ENCODE measurements around the gene CTNNA3. TPM values are rescaled to one million over a fixed set of nuclear protein-coding genes. Genes with fewer than 3 reads are reported as not detected.

CTNNA3 gene
- total RNA-seq, 4 donors from 2014 or later, result 1.5 to 9.8 (median 4.3) TPM

DNA sequence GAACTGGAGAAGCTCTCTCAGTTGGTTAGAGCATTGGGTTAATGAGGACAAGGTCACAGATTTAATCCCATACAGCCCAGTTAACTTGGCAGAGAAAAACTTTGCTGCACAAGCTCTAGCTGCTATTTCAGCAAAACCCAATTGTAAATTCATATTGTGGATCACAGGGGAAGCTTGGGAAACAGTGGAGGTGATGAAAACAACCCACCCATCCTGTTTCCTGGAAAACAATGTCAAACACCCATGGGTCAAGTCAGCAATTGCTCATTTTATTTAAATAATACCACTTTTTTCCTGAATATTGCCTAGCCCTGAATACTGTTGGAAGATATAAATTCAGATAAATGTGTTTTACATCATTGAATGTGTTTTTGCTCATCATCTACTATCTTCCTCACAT lies 1670.8 kb downstream of the CTNNA3 start:
- no peak for DNase-seq
- intact Hi-C loops (cut with DNase I; ENCODE audit: low total_unique reads), result no loop called here
- Histone ChIP-seq H3K4me3 (no peak overlapping the region), H3K4me1 (no peaks in the 10 kb centered on the region), H3K27me3 (no peaks in the 10 kb centered on the region), H3K36me3 (no peaks in the 10 kb centered on the region), H3K9me3 (no peaks in the 10 kb centered on the region), H3K27ac (no peak overlapping the region)
- no peak for TF ChIP-seq POLR2A (IDR thresholded peaks at IDR 0.05)
- TF ChIP-seq, protein P1, sequence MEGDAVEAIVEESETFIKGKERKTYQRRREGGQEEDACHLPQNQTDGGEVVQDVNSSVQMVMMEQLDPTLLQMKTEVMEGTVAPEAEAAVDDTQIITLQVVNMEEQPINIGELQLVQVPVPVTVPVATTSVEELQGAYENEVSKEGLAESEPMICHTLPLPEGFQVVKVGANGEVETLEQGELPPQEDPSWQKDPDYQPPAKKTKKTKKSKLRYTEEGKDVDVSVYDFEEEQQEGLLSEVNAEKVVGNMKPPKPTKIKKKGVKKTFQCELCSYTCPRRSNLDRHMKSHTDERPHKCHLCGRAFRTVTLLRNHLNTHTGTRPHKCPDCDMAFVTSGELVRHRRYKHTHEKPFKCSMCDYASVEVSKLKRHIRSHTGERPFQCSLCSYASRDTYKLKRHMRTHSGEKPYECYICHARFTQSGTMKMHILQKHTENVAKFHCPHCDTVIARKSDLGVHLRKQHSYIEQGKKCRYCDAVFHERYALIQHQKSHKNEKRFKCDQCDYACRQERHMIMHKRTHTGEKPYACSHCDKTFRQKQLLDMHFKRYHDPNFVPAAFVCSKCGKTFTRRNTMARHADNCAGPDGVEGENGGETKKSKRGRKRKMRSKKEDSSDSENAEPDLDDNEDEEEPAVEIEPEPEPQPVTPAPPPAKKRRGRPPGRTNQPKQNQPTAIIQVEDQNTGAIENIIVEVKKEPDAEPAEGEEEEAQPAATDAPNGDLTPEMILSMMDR (IDR thresholded peaks at IDR 0.05), result no peak

DNA sequence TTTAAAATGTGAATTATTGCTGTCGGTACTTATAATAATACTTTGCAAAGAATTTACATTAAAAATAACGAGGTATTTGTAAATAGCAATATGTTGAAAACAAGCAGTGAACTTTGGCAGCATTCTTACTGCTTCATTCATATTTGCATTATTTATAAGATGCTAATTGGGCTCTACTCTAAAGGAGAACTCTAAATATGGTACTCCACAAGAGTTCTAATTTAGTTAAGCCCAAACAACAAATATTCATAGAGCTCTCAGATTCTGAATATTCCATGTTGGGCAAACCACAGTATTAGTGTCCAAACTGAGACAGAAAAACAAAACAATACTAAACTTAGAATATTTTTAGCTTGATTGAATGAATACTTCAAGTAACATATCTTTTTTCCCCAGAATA lies 1674.6 kb downstream of the CTNNA3 start:
- no peak for DNase-seq
- intact Hi-C loops (cut with DNase I; ENCODE audit: low total_unique reads), result no loop called here

DNA sequence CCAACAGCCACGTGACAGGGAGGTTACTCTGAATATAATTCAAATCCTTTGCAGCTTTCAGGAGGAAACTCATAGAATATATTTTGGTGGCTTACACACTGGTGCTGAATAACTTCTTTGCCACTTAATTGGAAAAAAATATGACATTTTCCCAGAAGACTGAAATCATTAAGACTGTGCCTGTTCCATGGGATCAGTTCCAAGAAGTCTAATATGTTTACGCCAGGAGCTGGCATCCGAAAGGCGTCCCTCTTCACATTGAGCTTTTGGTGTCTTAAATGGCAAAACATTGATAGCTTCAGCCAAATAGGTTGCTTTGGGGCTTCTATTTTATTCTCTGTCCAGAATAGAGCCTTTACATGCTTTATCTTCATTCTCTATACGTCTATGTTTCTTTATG lies 1687.8 kb downstream of the CTNNA3 start:
- H3K9me3 ChIP-seq, result no peaks in the 10 kb centered on the region
- no peak overlapping the region for H3K27ac ChIP-seq
- no peak for DNase-seq
- intact Hi-C loops (cut with DNase I; ENCODE audit: low total_unique reads), result no loop called here
- H3K36me3 ChIP-seq, result no peaks in the 10 kb centered on the region
- H3K4me1 ChIP-seq, result no peaks in the 10 kb centered on the region
- TF ChIP-seq, protein P1 (IDR thresholded peaks at IDR 0.05), result no peak
- TF ChIP-seq POLR2A (IDR thresholded peaks at IDR 0.05), result no peak
- no peaks in the 10 kb centered on the region for H3K27me3 ChIP-seq
- H3K4me3 ChIP-seq, result no peak overlapping the region

More for the DNA sequence above, 1674.6 kb downstream of the CTNNA3 start:
- Histone ChIP-seq H3K27me3 (no peaks in the 10 kb centered on the region), H3K36me3 (no peaks in the 10 kb centered on the region), H3K4me1 (no peaks in the 10 kb centered on the region), H3K27ac (no peak overlapping the region), H3K4me3 (no peak overlapping the region), H3K9me3 (no peaks in the 10 kb centered on the region)
- TF ChIP-seq, protein P1 (IDR thresholded peaks at IDR 0.05), result no peak
- no peak for TF ChIP-seq POLR2A (IDR thresholded peaks at IDR 0.05)

DNA sequence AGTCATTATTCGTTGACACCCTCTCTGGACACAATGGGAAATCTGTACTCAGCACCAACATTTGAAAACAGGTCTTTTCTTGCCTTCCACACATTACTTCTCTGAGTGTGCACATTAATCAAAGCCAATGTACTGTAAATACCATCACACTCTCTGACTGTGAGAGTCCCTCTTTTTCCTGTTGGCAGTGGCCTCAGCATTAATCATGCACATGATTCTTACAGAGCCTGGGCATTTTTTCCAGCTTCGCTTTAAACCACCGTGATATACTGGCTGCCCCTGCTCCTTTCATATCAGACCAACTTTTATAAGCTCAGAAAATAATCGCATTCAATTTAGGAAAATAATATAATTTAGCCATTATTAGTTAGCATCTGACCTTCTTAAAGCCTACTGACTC lies 1689.6 kb downstream of the CTNNA3 start:
- Histone ChIP-seq H3K4me1 (no peaks in the 10 kb centered on the region), H3K36me3 (peaks cover 0 to 3% of the 10 kb centered on the region in 2 donors), H3K27me3 (no peaks in the 10 kb centered on the region), H3K4me3 (no peak overlapping the region), H3K27ac (no peak overlapping the region), H3K9me3 (no peaks in the 10 kb centered on the region)
- DNase-seq, result no peak
- TF ChIP-seq POLR2A (IDR thresholded peaks at IDR 0.05), result no peak
- TF ChIP-seq, protein P1 (IDR thresholded peaks at IDR 0.05), result no peak
- intact Hi-C loops (cut with DNase I; ENCODE audit: low total_unique reads), result no loop called here

GRCh38 chr10:65993451-65993850 lies 1702.5 kb downstream of the CTNNA3 start:
- no peak overlapping the region for H3K4me3 ChIP-seq
- H3K36me3 ChIP-seq, result no peaks in the 10 kb centered on the region
- H3K27me3 ChIP-seq, result no peaks in the 10 kb centered on the region
- H3K27ac ChIP-seq, result no peak overlapping the region
- TF ChIP-seq, protein P1 (IDR thresholded peaks at IDR 0.05), result no peak
- TF ChIP-seq POLR2A (IDR thresholded peaks at IDR 0.05), result no peak
- no peak for DNase-seq
- no peaks in the 10 kb centered on the region for H3K4me1 ChIP-seq
- intact Hi-C loops (cut with DNase I; ENCODE audit: low total_unique reads), result no loop called here
- peaks cover 0 to 5% of the 10 kb centered on the region in 2 donors for H3K9me3 ChIP-seq

Data from uterus (tissue), 4 donors.